HG03196 (cell line): Measurements from ENCODE around the gene FAM174C.

Experiments used
- ATAC-seq: cut with Tn5 transposase; IDR thresholded peaks from one replicate; pipeline ENCODE4 v1.9.1; 2021; ENCODE audit not compliant: unreplicated experiment

FAM174C gene

GRCh38 chr19:1284979-1285736 is 9.8 kb downstream of the FAM174C start:
- ATAC-seq, result no peak

GRCh38 chr19:1285737-1286360 is 10.5 kb downstream of the FAM174C start, which contains the start of gene EFNA2:
Gene EFNA2 (plus strand): TSS chr19:1285873. CDS start chr19:1286169, 296 bp downstream.
- ATAC-seq, result no peak

- ATAC-seq, result no peak
Observed at GRCh38 chr19:1286487-1287353, 11.4 kb downstream of the FAM174C start.

- no peak for ATAC-seq
Observed at GRCh38 chr19:1287354-1288225, 12.3 kb downstream of the FAM174C start.

GRCh38 chr19:1288226-1288612 is 12.9 kb downstream of the FAM174C start:
- no peak for ATAC-seq

- ATAC-seq, result no peak
Observed at GRCh38 chr19:1288833-1289685, 13.7 kb downstream of the FAM174C start.

GRCh38 chr19:1289686-1290025 is 14.3 kb downstream of the FAM174C start:
- ATAC-seq, result no peak

GRCh38 chr19:1290196-1290702 is 14.9 kb downstream of the FAM174C start:
- no peak for ATAC-seq

- ATAC-seq, result no peak
Observed at GRCh38 chr19:1290703-1291651, 15.6 kb downstream of the FAM174C start.

GRCh38 chr19:1291761-1292418 is 16.6 kb downstream of the FAM174C start:
- ATAC-seq, result no peak

GRCh38 chr19:1292419-1293151 is 17.3 kb downstream of the FAM174C start:
- ATAC-seq, result no peak

GRCh38 chr19:1293782-1294604 is 18.7 kb downstream of the FAM174C start:
- ATAC-seq, result no peak

- no peak for ATAC-seq
Observed at GRCh38 chr19:1294688-1295087, 19.4 kb downstream of the FAM174C start.

GRCh38 chr19:1295169-1296012 is 20.1 kb downstream of the FAM174C start:
- no peak for ATAC-seq

GRCh38 chr19:1296078-1296477 is 20.7 kb downstream of the FAM174C start:
- ATAC-seq, result no peak
